GM18868 (cell line): ENCODE measurements around the gene PARD3B.

ENCODE experiments used
- ATAC-seq: cut with Tn5 transposase; IDR thresholded peaks from one replicate; pipeline ENCODE4 v1.9.1; 2021; ENCODE audit warnings: mild to moderate bottlenecking, moderate library complexity; ENCODE audit not compliant: unreplicated experiment

PARD3B gene

GRCh38 chr2:205086662-205087061 is 541.4 kb downstream of the PARD3B start:
- ATAC-seq: no peak

- ATAC-seq: no peak
These were observed 542.6 kb downstream of the PARD3B start for GRCh38 chr2:205087862-205088261.

- ATAC-seq: no peak
These were observed 544.7 kb downstream of the PARD3B start for GRCh38 chr2:205089958-205090357.

- ATAC-seq: no peak
These were observed 546.1 kb downstream of the PARD3B start for GRCh38 chr2:205091411-205091810.

- ATAC-seq: no peak
These were observed 548.8 kb downstream of the PARD3B start for GRCh38 chr2:205094031-205094430.

- no peak for ATAC-seq
These were observed 558.4 kb downstream of the PARD3B start for GRCh38 chr2:205103699-205104098.

- ATAC-seq: no peak
These were observed 562.5 kb downstream of the PARD3B start for GRCh38 chr2:205107810-205108209.

- ATAC-seq: no peak
These were observed 570.2 kb downstream of the PARD3B start for GRCh38 chr2:205115511-205115910.

GRCh38 chr2:205117125-205117524 is 571.9 kb downstream of the PARD3B start:
- no peak for ATAC-seq

GRCh38 chr2:205119136-205119535 is 573.9 kb downstream of the PARD3B start:
- ATAC-seq: no peak

GRCh38 chr2:205128726-205129125 is 583.5 kb downstream of the PARD3B start:
- ATAC-seq: no peak

- ATAC-seq: no peak
These were observed 584.3 kb downstream of the PARD3B start for GRCh38 chr2:205129531-205129930.

GRCh38 chr2:205130111-205130829 is 585.0 kb downstream of the PARD3B start:
- no peak for ATAC-seq

GRCh38 chr2:205133544-205133943 is 588.3 kb downstream of the PARD3B start:
- no peak for ATAC-seq

GRCh38 chr2:205138735-205139134 is 593.5 kb downstream of the PARD3B start:
- ATAC-seq: no peak

GRCh38 chr2:205139822-205140463 is 594.7 kb downstream of the PARD3B start:
- no peak for ATAC-seq

GRCh38 chr2:205141381-205141780 is 596.1 kb downstream of the PARD3B start:
- no peak for ATAC-seq

GRCh38 chr2:205145888-205146287 is 600.6 kb downstream of the PARD3B start:
- no peak for ATAC-seq

GRCh38 chr2:205148755-205149154 is 603.5 kb downstream of the PARD3B start:
- no peak for ATAC-seq

- no peak for ATAC-seq
These were observed 611.2 kb downstream of the PARD3B start for GRCh38 chr2:205156457-205156856.

- ATAC-seq: no peak
These were observed 613.1 kb downstream of the PARD3B start for GRCh38 chr2:205158404-205158803.

- no peak for ATAC-seq
These were observed 616.0 kb downstream of the PARD3B start for GRCh38 chr2:205161156-205161839.
